ENCODE measurements around the gene ARL16. TPM values are rescaled to one million over a fixed set of nuclear protein-coding genes. Genes with fewer than 3 reads are reported as not detected.

The ARL16 gene
- total RNA-seq, 4 donors from 2014 or later = 19.1 to 34.3 (median 27.9) TPM

DNA sequence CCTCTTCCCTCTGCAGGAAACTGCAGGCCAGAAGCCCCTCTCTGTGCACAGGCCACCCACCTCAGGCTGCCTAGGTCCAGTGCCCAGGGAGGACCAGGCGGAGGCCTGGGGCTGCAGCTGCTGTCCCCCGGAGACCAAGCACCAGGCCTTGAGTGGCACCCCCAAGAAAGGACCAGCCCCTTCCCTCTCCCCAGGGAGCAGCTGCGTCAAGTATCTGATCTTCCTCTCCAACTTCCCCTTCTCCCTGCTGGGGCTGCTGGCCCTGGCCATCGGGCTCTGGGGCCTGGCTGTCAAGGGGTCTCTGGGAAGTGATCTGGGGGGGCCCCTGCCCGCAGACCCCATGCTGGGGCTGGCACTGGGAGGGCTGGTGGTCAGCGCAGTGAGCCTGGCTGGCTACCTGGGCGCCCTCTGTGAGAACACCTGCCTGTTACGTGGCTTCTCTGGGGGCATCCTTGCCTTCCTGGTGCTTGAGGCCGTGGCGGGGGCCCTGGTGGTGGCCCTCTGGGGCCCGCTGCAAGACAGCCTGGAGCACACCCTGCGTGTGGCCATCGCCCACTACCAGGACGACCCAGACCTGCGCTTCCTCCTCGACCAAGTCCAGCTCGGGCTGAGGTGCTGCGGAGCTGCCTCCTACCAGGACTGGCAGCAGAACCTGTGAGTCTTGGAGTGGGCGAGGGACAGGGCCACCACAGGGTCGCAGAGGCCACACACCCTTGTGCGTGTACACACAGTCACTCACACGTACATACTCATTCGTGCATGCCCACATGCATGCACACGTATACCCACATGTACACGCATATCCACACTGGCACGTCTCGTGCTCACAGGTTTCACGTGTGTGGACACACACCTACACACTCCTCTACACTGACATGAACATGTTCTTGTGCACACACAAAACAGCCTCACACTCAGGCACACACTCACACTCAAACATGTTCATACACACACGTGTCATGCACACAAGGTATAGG, 38.3 kb downstream of the ARL16 start:
- peaks cover 4 to 25% (median 11%) of the 10 kb centered on the region in 3 donors for H3K4me1 ChIP-seq
- 81 to 83% methylated on average over 14 to 19 of the region's 29 CpGs for WGBS, 2 donors
- peaks cover 0 to 37% (median 8%) of the 10 kb centered on the region in 4 donors for H3K27me3 ChIP-seq
- intact Hi-C loops (cut with DNase I) = no loop called here
- no peak overlapping the region for H3K27ac ChIP-seq
- DNase-seq = no peak
- no peak overlapping the region for H3K4me3 ChIP-seq
- no peaks in the 10 kb centered on the region for H3K36me3 ChIP-seq
- TF ChIP-seq POLR2A (IDR thresholded peaks at IDR 0.05) = no peak
- TF ChIP-seq, protein P1, sequence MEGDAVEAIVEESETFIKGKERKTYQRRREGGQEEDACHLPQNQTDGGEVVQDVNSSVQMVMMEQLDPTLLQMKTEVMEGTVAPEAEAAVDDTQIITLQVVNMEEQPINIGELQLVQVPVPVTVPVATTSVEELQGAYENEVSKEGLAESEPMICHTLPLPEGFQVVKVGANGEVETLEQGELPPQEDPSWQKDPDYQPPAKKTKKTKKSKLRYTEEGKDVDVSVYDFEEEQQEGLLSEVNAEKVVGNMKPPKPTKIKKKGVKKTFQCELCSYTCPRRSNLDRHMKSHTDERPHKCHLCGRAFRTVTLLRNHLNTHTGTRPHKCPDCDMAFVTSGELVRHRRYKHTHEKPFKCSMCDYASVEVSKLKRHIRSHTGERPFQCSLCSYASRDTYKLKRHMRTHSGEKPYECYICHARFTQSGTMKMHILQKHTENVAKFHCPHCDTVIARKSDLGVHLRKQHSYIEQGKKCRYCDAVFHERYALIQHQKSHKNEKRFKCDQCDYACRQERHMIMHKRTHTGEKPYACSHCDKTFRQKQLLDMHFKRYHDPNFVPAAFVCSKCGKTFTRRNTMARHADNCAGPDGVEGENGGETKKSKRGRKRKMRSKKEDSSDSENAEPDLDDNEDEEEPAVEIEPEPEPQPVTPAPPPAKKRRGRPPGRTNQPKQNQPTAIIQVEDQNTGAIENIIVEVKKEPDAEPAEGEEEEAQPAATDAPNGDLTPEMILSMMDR (IDR thresholded peaks at IDR 0.05) = no peak
- peaks cover 0 to 8% (median 0%) of the 10 kb centered on the region in 3 donors for H3K9me3 ChIP-seq

DNA sequence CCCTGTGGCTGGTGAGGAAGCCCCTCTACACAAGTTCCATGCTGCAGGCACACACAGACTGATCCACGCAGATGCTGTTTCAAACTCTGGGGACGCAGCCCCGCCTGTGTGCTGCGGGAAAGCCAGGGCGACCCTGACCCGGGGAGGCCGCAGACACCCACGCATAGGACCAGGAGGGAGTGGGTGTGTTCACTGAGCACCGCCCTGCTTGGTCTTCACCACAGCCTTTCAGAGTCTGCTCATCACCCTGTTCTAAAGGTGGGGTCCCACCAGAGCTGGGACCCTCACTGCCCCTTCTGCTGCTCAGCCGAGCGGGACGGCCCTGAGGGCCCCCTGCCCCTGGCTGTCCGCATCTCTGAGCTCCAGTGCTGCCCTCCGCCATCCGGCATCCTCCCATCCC, 39.1 kb downstream of the ARL16 start:
- Histone ChIP-seq H3K27ac (no peak overlapping the region), H3K27me3 (peaks cover 0 to 30% (median 8%) of the 10 kb centered on the region in 4 donors), H3K4me3 (no peak overlapping the region), H3K36me3 (no peaks in the 10 kb centered on the region), H3K9me3 (peaks cover 0 to 8% (median 0%) of the 10 kb centered on the region in 3 donors), H3K4me1 (peaks cover 4 to 25% (median 11%) of the 10 kb centered on the region in 3 donors)
- intact Hi-C loops (cut with DNase I) = no loop called here
- TF ChIP-seq POLR2A (IDR thresholded peaks at IDR 0.05) = no peak
- TF ChIP-seq, protein P1 (IDR thresholded peaks at IDR 0.05) = no peak
- no peak for DNase-seq
- 94% methylated on average over 6 of the region's 15 CpGs; no CpG with 5 or more reads in 1 of the 2 donors for WGBS, 2 donors

DNA sequence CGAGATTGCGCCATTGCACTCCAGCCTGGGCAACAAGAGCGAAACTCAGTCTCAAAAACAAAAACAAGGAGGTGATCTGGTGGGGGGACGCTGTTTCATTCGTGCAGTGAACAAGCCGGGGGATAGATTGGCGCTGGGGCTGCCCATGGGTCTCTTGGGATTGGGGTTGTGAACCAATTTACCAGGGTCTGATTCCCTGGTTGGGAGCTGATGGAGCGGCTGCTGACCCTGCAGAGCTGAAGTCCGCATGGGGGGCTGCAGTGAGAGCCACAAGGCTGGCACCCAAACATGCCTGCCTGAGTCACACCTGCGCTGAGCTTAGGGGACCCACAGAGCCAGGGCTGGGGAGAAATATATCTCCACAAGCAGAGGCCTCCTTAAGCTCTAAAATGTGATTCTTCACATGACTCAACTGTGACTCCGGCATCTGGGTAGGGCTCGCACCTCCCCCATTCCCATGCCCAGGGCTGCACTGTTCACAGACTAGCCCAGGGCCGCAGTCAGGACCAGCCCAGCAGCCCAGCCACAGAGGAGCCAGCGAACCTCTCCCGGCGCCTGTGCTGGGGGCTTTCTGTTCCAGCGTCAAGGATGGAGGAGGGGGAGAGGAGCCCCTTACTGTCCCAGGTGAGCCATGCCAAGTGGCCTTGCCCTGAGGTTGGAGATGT, 41.6 kb downstream of the ARL16 start:
- TF ChIP-seq POLR2A (IDR thresholded peaks at IDR 0.05) = no peak
- TF ChIP-seq, protein P1 (IDR thresholded peaks at IDR 0.05) = no peak
- Histone ChIP-seq H3K27me3 (peaks cover 0 to 4% (median 0%) of the 10 kb centered on the region in 4 donors), H3K4me1 (peaks cover 4 to 25% (median 16%) of the 10 kb centered on the region in 3 donors), H3K27ac (peak overlapping the region in 3 of 4 donors; percentile 21 to 48 (median 42)), H3K9me3 (no peaks in the 10 kb centered on the region), H3K36me3 (no peaks in the 10 kb centered on the region), H3K4me3 (peak overlapping the region in 1 of 4 donors; percentile 6)
- WGBS, 2 donors = 82 to 100% methylated on average over 5 to 8 of the region's 17 CpGs
- no peak for DNase-seq
- intact Hi-C loops (cut with DNase I) = no loop called here

DNA sequence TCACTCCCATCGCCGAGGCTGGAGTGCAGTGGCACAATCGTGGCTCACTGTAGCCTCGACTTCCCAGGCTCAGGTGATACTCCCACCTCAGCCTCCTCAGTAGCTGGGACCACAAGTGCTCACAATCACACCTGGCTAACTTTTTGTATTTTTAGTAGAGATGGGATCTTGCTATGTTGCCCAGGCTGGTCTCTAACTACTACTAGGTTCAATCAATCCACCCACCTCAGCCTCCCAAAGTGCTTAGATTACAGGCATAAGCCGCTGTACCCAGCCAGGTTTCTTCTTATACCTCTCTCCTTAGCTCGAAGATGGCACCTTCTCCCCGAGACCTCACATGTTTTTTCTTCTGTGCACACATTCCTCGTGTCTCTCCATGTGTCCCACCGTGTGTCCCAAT, 43.6 kb downstream of the ARL16 start:
- H3K9me3 ChIP-seq = no peaks in the 10 kb centered on the region
- H3K27ac ChIP-seq = no peak overlapping the region
- H3K36me3 ChIP-seq = no peaks in the 10 kb centered on the region
- 85 to 90% methylated on average over 9 of the region's 9 CpGs for WGBS, 2 donors
- H3K4me1 ChIP-seq = peaks cover 17 to 40% (median 25%) of the 10 kb centered on the region in 3 donors
- DNase-seq = no peak
- H3K4me3 ChIP-seq = no peak overlapping the region
- intact Hi-C loops (cut with DNase I) = no loop called here
- TF ChIP-seq POLR2A (IDR thresholded peaks at IDR 0.05) = no peak
- TF ChIP-seq, protein P1 (IDR thresholded peaks at IDR 0.05) = no peak
- no peaks in the 10 kb centered on the region for H3K27me3 ChIP-seq

DNA sequence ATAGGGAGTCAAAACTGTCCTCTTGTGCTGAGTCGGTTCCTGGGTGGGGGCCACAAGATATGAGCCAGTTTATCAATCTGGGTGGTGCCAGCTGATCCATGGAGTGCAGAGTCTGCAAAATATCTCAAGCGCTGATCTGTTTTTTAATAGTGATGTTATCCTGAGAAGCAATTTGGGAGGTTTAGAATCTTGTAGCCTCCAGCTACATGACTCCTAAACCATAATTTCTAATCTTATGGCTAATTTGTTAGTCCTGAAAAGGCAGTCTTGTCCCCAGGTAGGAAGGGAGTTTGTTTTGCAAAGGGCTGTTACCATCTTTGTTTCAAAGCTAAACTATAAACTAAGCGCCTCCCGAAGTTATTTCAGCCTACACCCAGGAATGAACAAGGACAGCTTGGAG, 44.9 kb downstream of the ARL16 start:
- WGBS, 2 donors = 61 to 70% methylated on average over 4 of the region's 4 CpGs
- intact Hi-C loops (cut with DNase I) = no loop called here
- no peak overlapping the region for H3K27ac ChIP-seq
- no peak for TF ChIP-seq POLR2A (IDR thresholded peaks at IDR 0.05)
- TF ChIP-seq, protein P1 (IDR thresholded peaks at IDR 0.05) = no peak
- no peaks in the 10 kb centered on the region for H3K9me3 ChIP-seq
- H3K4me3 ChIP-seq = no peak overlapping the region
- DNase-seq = no peak
- H3K4me1 ChIP-seq = peaks cover 17 to 53% (median 36%) of the 10 kb centered on the region in 3 donors
- H3K27me3 ChIP-seq = no peaks in the 10 kb centered on the region
- no peaks in the 10 kb centered on the region for H3K36me3 ChIP-seq

All from esophagus squamous epithelium (tissue), 5 donors.